Eye (tissue), 1 donor: ENCODE results near the gene CIT.
"Not testable (repeated sequence)": the region's sequence is repeated elsewhere in the genome, so short reads cannot be mapped to it uniquely, and the experiment has no call there.

Source experiments
- DNase-seq: peaks from one replicate; pipeline ENCODE4 v3.0.0-alpha.2; 2015

Gene CIT

DNA sequence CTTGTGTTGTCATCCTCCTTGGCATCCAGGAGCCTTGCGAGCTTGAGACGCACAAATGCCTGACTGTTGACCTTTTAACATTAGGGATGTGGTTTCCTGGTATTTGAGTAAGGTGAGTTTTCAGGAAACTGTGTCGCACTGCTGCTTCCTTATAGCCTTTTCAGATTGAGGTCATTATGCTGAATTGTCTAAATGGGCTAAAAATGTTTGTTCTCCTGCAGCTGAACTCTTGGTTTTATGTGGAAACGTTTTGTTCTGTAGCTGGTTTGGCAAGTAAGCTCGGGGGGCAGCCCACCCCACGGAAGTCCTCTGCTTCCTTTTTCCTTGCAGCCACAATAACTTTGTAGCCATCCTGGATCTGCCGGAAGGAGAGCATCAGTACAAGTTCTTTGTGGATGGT lies 203.5 kb downstream of the CIT start:
- no peak for DNase-seq

DNA sequence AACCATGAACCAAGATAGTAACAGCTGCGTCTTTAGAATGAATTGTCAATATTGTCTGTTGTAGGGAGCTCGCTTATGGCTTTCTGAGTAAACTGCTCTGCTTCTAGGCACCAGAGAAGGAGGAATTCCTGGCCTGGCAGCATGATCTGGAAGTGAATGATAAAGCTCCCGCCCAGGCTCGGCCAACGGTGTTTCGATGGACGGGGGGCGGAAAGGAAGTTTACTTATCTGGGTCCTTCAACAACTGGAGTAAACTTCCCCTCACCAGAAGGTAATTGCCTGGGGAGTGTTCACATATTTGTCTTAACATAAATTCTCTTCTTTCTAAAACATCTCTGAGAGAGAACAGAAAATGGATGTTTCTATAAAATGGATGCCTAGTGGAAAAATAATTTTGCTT lies 204.9 kb downstream of the CIT start:
- DNase-seq = no peak

- DNase-seq = no peak
These were observed 206.1 kb downstream of the CIT start for GRCh38 chr12:119671070-119671469.

DNA sequence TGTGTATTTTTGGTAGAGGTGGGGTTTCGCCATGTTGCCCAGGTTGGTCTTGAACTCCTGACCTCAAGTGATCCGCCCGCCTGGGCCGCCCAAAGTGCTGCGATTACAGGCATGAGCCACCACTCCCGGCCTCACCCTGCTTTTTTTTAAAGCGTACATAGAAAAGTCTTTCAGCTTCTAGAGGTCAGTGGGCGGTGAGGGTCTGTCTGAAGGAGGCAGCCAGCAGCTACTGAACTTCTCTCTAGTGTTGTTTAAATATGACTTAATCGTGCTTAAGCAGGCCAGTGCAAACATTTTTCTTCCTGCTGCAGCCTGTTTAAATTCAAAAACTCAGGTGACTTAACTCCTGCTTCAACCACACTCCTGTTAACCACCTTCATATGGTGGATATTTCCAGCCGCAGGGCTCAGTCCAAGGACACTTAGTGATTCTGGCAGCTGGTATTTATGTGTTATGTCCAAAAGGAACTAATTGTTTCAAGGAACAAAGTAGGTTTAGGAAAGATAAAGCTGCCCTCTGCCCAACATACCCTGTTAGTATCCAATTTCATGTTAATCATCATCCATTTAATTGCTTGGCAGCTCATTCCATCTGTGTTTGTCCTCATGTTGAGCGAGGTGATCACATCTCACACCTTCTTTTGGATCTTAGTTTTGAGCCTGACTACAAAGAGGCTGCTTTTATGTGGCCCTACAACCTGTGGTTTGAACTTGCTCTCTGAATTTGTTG lies 207.2 kb downstream of the CIT start:
- no peak for DNase-seq

DNA sequence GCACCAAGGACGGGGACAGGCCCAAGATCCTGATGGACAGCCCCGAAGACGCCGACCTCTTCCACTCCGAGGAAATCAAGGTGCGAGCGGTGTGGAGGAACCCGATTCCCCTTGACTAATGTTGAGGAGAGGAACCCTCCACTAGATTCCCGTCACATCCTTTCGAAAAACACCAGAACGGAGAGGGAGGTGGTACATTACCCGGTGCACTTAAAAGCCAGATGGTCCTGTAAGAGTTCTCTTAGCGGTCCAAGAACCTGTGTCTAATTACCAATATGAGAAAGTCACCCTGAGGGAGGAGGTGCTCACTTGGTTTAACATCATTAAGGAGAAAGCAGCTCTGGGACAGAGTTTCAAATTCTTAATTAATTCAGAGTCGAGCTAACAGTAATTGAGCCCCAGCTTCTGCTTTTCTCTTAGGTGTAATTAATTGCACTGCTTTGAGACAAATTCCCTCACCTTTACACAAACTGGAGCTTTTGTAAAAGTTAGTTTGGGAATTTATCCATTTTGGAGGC lies 208.7 kb downstream of the CIT start:
- no peak for DNase-seq

DNA sequence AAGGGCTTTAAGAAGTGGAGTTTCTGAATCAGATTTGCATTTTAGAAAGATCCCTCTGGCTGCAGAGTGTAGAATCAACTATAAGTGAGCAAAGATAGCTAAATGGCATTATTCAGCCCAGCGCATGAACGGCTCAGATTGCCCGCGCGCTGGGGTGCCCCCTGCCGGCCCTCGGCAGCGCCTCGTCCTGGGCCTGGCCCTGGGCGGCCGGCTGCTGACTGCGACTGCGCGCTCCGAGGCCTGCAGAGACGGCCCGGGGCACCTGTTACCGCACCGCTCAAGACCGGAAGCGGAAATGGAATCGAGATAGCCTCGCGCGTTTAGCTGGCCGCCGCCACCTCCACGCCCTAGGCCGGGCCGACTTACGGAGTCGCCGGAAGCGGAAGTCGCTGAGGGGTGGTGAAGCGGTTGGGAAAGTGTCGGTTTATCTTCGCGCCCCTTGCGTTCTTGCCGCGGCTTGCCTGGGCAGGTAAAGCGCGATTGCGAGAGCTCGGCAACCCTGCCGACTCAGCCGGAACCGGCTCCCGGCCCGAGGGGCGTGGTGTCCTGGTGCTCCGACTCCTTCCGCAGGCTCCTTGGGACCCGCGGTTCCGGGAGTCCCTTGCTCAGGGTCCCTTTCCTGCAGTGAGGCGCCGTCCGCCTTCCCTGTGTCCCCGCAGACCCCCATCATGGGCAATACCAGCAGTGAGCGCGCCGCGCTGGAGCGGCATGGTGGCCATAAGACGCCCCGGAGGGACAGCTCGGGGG lies 209.4 kb downstream of the CIT start, which contains the start of gene PRKAB1:
Gene PRKAB1, plus strand, starts transcription at position 557 of the 747 bp plus-strand sequence. Its CDS starts 112 bp downstream, at position 669.
- peak; percentile 98 for DNase-seq

GRCh38 chr12:119666900-119667576 lies 210.1 kb downstream of the CIT start:
- no peak for DNase-seq

DNA sequence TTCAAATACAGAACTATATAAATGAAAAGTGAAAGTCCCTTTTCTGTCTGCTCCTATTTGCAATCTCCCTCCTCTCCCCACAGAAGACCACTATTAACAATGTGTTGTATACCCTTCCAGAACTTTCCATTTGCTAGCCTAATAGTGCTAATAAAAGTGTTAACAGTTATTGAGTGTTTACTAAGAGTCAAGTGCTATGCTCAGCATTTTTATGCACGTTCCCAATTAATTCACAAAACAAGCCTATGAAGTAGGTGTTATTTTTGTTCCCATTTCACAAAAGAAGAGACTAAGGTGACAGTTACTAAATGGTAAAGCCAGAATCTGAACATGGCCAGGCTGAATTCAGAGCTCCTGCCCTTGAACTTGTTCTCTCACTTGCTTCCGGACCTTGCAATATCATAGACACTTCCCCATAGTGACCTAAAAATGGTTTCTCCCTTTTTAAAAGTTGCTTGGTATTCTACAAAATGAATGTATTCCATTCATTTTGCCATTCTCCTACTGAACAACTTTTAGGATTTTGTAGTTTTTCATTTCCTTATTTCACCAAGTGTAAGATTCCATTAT lies 210.8 kb downstream of the CIT start:
- no peak for DNase-seq

DNA sequence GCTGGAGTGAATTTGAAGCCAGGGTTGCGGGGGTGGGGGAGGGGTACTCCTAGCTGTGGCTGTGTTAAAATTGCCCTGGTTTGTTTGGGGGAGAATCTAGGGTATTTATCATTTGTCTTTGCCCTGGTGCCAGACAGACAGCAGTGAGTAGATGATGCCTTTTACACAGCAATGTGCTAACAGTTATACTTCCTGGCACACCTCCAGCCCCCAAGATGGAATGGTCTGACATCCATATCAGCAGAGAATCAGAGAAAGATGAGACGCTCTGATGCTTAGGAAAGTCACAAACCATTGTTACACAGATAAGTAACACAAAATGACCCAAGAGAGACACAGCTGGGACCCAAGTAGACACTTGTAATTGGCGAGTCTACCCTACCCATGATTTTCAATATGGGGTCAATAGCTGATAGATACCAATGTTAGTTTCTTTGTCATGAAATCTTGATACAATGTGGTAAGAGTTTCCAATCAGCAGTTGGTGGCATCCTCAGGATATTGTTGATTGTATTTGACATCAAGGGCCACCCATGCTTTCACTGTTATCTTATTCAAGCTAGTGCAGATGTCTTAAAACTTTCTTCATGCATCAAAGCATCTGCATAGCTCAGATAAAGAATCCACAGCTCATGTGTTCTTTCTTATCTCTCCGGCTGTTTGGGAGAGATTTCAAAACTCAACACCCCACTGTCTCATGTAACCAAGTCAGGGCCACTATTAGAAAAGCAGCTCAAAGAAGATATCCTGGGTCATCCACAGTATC lies 211.8 kb downstream of the CIT start:
- no peak for DNase-seq

GRCh38 chr12:119664642-119665041 lies 212.5 kb downstream of the CIT start:
- DNase-seq = no peak

DNA sequence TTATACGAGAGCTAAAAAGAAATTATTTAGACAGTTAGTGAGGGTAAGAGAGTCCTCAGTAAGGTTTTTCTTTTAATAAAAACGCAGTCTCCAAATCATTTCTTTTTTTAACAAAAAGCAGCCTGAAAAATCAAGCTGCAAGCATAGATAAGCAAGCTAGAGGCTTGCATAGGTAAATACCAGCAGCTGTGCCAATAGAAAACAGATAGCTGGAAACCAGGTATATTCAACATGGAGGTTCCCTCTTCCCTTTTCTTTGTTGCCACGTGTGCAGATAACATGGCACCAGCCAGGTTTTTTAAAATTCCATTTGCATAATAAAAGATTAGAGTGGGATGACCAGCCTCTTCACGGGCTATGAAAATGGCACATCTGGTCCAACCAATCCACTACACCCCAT lies 215.2 kb downstream of the CIT start:
- no peak for DNase-seq

GRCh38 chr12:119660076-119660475 lies 217.0 kb downstream of the CIT start:
- DNase-seq = no peak

- DNase-seq = peak; percentile 80
These were observed 217.7 kb downstream of the CIT start for GRCh38 chr12:119659289-119659897.

DNA sequence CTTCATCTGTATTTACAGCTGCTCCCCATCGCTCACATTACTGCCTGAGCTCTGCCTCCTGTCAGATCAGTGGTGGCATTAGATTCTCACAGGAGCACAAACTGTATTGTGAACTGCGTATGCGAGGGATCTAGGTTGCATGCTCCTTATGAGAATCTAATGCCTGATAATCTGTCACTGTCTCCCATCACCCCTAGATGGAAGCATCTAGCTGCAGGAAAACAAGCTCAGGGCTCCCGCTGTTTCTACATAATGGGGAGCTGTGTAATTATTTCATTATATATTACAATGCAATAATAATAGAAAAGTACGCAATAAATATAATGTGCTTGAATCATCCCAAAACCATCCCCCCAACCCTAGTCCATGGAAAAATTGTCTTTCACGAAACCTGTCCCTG lies 219.0 kb downstream of the CIT start:
- DNase-seq = not testable (repeated sequence)

DNA sequence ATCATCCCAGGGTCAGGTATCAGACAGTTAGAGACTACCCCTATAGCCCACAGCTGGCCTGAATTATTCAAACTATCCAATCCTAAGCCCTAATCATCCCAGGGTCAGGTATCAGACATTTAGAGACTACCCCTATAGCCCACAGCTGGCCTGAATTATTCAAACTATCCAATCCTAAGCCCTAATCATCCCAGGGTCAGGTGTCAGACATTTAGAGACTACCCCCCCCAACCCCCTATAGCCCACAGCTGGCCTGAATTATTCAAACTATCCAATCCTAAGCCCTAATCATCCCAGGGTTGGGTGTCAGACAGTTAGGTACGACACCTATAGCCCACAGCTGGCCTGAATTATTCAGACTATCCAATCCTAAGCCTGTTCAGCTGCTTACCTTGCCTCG lies 220.1 kb downstream of the CIT start:
- not testable (repeated sequence) for DNase-seq

GRCh38 chr12:119652665-119653064 lies 224.5 kb downstream of the CIT start:
- DNase-seq = no peak

- peak; percentile 20 for DNase-seq
These were observed 227.8 kb downstream of the CIT start for GRCh38 chr12:119649202-119649808.

DNA sequence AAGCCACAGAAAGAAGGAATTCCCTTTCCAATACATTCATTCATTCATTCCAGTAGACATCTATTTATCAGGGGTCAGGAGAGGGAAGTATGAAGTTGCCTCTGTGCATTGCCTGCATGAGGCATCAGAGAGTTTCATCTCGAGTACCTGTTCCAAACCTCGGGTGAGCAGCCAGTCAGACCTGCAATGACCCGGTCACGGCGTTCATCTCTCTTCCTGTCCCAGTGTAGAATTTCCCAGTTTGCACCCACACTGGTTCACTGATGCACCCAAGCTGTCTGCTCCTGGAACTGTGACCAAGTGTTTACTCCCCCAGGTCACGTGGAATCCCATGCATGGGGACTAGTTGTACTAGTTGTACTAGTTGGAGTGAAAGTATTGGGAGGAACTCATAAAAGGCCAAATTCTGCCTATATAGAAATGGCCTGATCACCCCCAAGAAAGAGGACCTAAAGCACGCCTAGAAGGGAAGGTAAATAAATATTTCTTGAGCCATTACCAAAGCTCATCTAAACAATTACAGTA lies 231.5 kb downstream of the CIT start:
- DNase-seq = no peak

GRCh38 chr12:119644930-119645329 lies 232.2 kb downstream of the CIT start:
- no peak for DNase-seq

GRCh38 chr12:119642986-119643385 lies 234.1 kb downstream of the CIT start:
- no peak for DNase-seq
